Cardiac septum (tissue), 1 donor: ENCODE data around the gene EXTL2. TPM values are rescaled to one million over a fixed set of nuclear protein-coding genes. Genes with fewer than 3 reads are reported as not detected.
A peak's percentile ranks its signal among the peaks of the same experiment; 100 is the strongest.
"Not testable (repeated sequence)": the region's sequence is repeated elsewhere in the genome, so short reads cannot be mapped to it uniquely, and the experiment has no call there.

Source experiments
- DNase-seq: peaks from one replicate; pipeline ENCODE4 v3.0.0-alpha.2; 2020; ENCODE audit warnings: low spot score
- intact Hi-C: fragments of 100-400 bp; cut with DNase I; formaldehyde crosslinking; loops from one replicate; pipeline ENCODE4 v1.14.0; 2022
- total RNA-seq: library from RNA; stranded (reverse); fragmentation: NEBNext Ultra II Directional; extraction: Animal tissue kit (Norgen Biotek cat#: 25700); gene quantifications from one replicate; pipeline ENCODE4 v1.2.1, GENCODE V29; 2021
- donor health status: DM: no; HTN: no; CAD: no.

EXTL2 gene
- total RNA-seq, 1 donor from 2014 or later, result 7.1 TPM

DNA sequence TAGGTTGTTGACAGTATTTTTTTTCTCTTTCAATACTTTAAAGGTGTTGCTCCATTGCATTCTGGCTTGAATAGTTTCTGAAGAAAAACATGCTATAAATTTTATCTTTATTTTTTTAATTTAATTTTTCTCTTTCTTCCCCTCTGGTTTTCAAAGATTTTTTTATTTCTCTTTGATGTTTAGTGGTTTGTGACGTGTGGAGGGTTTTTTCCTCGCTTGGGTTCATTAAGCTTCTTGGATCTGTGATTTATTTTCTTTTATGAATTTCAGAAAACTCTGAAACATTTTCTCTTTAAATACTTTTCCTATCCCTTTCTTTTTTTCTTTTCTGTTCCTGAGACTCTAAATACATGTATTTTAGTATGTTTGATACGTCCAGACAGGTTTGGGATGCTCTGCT lies 10.5 kb upstream of the EXTL2 start:
- no peak for DNase-seq
- intact Hi-C loops, result no loop called here

DNA sequence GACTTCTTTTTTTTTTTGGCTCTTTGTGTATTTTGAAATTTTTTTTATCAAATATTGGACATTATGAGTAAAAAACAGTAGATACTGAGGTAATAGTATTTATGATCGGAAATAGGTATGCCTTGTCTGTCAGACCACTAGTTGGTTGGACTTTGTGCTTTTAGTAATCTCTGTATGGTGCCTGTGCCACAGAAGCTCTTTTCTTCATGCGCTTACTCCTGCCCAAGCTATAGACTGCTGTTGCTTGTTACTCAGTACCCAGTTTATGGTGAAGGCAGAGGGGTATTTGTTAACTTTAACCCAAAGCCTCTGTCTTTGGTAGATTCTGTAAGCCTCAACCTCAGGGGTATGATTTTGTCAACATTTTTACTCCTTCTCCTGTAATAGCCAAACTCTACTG lies 9.9 kb upstream of the EXTL2 start:
- intact Hi-C loops, result no loop called here
- DNase-seq, result no peak

DNA sequence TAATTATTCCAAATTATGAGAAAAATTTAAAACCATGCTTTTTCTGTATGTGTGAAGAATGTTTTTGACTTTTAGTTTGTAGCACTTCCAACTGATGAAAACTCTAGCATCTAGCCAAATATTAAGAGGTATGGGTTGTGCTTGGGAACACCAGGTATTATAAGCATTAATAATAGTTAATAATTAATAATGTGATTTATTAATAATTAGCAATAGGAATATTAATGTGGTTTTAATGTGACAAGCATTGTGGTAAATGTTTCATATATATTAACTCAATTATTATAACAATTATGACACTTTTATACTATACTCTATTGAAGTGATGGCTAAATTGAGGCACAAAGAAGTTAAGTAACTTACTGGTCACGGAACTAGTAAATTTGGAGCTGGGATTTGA lies 9.1 kb upstream of the EXTL2 start:
- no peak for DNase-seq
- intact Hi-C loops, result no loop called here

DNA sequence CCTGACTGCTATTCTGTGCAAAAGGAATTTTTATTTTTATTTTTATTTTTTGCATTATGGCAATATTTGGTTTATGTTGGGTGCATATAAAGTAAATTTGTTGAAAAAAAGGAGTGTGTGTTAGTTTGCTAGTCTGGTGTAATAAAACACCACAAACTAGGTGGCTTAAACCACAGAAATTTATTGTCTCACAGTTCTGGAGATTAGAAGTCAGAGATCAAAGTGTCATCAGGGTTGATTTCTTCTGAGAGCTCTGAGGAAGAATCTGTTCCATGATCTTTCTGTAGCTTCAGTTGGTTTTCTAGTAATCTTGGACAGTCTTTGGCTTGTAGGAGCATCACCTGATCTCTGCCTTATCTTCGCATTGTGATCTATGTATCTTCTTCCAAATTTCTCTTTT lies 7.7 kb upstream of the EXTL2 start:
- DNase-seq, result no peak
- intact Hi-C loops, result no loop called here

DNA sequence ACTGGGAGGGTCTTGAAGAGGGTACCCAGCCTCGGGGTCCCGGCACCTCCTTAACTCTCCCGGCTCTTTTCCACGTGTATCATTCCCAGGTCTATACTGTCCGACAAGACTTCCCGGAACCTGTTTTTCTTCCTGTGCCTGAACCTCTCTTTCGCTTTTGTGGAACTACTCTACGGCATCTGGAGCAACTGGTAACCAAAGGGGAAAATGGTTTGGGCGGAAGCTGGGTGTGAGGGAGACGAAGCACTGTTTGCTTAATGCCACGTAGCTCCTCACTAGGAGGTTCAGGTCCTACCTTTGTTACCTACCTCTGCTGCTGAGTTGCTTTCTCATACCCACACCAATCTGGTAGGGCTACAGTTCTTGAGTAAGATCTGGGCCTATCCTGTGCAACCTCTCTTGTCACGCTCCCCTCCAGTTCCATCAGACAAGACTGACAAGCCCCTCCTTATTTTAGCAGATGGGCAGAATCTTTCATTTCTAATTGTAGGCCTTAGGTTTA lies 1.9 kb upstream of the EXTL2 start:
- intact Hi-C loops, result loop anchor here (10.0 kb wide), 1 partner anchor 762 kb away; the partner anchor contains the start of genes SASS6 and TRMT13

DNA sequence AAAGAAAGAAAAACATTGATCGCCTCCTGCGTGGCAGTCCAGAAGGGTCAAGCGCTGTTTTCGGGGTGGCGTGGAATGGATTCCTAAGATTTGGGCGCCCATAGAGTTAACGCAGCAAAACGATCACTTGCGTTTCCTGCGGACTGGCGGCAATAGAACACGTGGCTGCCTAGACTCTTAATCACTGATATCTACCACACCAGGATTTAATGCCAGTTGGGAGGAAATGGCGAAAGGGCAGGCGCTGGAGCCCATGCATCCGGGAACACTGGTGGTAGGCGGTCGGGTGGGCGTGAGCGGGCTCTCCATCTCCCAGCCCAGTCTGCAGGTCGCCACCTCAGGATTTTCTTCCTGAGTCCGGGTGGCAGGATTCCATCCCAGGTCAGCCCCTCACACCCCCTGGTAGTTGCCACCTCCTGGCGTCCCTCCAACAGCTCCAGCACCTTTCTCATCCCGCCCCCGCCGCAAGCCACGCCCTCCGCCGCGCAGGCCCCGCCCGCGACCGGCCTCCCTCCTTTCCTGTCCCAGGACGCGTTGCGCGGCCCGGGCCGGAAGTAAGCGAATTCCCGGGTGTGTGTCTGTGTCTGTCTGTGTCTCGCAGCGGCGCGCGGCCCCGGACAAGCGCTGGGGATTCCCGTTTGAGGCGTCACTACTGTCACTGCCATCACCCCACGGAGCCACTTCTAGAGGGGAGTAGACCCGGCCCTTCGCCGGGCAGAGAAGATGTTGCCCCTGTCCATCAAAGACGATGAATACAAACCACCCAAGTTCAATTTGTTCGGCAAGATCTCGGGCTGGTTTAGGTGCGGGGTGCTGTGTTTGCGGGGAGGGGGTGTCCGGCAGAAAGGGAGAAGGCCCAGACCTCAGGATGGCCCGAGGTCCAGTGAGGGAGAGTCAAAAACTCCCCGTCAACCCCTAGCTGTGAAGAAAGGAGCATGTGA lies 1.2 kb upstream of the EXTL2 start, which contains the start of gene SLC30A7:
Gene SLC30A7, plus strand, starts transcription at position 551 of the 941 bp plus-strand sequence. Its CDS starts 173 bp downstream, at position 724.
- DNase-seq, result peak; percentile 98
- intact Hi-C loops, result loop anchor here (1.0 to 10.0 kb wide), 2 partner anchors 341 to 761 kb away; partner anchors contain the start of genes S1PR1, SASS6 and TRMT13

More for the DNA sequence above, 1.9 kb upstream of the EXTL2 start:
- no peak for DNase-seq

DNA sequence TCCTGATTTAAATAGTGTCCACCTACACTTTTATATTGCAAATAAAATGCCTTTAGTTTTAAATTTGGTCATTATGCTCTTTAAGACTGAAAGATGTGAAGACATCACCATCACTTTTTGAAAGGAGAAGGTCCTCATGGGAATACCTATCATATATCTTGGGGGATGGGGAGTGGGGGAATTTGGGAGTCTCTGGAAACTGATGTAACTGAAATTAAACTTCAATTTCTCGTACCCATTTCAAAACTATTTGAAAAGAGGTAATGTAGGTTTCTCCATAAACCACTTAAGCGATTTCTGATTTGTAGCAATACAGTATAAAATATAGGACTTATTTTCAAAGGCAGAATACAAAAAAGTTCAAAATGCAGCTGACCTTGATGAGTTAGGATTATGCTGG lies 924 bp downstream of the EXTL2 start:
- intact Hi-C loops, result loop anchor here (10.0 kb wide), 1 partner anchor 759 kb away; the partner anchor contains the start of genes SASS6 and TRMT13
- DNase-seq, result no peak

DNA sequence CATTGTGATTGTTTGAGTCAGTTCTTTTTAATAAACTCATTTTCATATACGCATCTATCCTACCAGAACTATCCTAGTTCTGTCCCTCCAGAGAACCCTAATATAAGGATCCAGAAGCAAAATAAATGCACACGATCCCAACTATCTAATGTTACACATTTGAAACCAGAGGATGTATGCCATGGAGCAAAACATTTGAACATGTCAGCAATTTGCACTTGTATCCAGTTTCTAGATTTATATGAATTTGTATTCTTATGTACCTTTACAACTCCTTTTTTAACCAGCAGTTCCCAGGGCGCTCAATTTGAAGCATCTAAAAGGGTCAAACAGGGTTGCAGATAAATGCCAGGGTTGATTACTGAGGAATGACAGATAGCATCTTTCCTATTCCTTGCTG lies 2.1 kb downstream of the EXTL2 start:
- intact Hi-C loops, result loop anchor here (10.0 kb wide), 1 partner anchor 758 kb away; the partner anchor contains the start of genes SASS6 and TRMT13
- DNase-seq, result no peak

DNA sequence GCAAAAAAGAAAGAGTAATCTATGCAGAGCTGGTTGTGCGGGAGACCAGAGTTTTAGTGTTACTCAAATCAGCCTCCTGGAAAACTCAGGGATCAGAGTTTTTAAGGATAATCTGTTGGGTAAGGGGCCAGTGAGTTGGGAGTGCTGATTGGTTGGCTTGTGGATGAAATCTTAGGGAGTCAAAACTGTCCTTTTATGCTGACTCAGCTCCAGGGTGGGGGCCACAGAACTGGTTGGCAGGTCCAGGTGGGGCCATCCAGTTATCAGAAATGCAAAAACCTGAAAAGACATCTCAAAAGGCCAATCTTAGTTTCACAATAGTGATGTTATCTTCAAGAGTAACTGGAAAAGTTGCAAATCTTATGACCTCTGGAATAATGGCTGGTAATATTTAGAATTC lies 3.3 kb downstream of the EXTL2 start:
- intact Hi-C loops, result loop anchor here (10.0 kb wide), 1 partner anchor 757 kb away; the partner anchor contains the start of genes SASS6 and TRMT13

DNA sequence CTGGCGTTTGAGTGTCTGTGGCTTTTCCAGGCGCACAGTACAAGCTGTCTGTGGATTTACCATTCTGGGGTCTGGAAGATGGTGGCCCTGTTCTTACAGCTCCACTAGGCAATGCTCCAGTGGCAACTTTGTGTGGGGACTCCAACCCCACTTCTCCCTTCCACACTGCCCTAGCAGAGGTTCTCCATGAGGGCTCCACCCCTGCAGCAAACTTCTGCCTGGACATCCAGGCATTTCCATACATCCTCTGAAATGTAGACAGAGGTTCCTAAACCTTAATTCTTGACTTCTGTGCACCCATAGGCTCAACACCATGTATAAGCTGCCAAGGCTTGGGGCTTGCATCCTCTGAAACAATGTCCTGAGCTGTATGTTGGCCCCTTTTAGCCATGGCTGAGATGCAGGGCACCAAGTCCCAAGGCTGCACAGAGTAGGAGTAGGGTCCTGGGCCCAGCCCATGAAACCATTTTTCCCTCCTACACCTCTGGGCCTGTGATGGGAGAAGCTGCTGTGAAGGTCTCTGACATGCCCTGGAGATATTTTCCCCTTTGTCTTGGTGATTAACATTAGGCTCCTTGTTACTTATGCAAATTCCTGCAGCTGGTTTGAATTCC lies 4.7 kb downstream of the EXTL2 start:
- intact Hi-C loops, result loop anchor here (10.0 kb wide), 1 partner anchor 755 kb away; the partner anchor contains the start of genes SASS6 and TRMT13
- not testable (repeated sequence) for DNase-seq

More for the DNA sequence above, 3.3 kb downstream of the EXTL2 start:
- no peak for DNase-seq

DNA sequence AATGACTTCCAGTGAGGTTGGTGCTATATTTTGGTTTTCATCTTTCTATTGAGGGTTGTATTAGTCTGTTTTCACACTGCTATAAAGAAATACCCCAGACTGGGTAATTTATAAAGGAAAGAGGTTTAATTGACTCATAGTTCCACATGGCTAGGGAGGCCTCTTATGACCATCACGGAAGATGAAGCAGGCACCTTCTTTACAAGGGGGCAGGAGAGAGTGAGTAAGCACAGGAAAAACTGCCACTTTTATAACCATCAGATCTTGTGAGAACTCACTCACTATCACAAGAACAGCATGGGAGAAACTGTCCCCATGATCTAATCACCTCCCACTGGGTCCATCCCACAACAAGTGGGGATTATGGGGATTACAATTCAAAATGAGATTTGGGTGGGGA lies 5.6 kb downstream of the EXTL2 start:
- DNase-seq, intact Hi-C loops: not testable (repeated sequence)

DNA sequence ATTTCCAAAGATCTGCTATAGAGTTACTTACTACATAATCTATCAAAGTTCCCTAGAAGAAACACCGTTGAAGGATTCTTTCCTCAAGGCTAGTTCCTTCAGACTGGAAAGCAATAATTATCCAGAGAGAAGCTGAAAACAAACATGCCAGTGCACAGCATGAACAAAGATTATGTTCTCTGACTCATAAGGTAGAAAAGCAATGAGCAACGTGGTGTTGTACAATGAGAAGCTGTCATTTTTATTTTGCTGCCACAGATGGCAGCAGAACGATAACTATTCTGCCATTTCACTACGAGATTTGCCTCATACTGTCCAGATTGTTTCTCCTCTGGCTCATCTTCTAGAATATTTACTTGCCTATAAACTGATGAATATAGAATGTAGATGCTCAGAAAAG lies 10.7 kb downstream of the EXTL2 start:
- no peak for DNase-seq
- intact Hi-C loops, result no loop called here

DNA sequence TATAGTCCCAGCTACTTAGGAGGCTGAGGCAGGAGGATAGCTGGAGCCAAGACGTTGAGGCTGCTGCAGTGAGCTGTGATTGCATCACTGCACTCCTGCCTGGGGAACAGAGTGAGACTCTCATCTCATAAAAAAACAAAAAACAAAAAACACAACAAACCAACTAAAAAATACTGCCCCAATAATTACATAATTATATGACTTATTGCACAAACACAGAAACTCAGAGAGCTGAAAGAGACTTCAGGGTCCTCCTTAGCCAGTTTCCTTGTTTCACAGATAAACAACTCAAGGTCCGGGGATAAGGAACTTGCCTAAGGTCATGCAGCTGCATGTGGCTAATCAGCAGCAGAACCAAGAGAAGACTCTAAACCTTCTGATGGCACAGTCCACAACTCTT lies 11.9 kb downstream of the EXTL2 start:
- intact Hi-C loops, result no loop called here
- no peak for DNase-seq

DNA sequence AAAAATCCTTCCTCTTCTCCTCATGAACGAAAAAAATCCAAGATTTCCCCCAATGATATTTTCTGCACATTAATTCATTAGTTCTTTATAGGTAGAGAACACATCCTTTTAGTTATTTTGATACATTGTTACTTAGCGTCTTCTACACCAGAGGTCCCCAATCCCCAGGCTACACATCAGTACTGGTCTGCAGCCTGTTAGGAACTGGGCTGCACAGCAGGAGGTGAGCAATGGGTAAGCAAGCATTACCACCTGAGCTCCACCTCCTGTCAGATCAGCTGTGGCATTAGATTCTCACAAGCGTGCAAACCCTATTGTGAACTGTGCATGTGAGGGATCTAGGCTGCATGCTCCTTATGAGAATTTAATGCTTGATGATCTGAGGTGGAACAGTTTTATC lies 13.0 kb downstream of the EXTL2 start:
- intact Hi-C loops, result no loop called here
- DNase-seq, result no peak

DNA sequence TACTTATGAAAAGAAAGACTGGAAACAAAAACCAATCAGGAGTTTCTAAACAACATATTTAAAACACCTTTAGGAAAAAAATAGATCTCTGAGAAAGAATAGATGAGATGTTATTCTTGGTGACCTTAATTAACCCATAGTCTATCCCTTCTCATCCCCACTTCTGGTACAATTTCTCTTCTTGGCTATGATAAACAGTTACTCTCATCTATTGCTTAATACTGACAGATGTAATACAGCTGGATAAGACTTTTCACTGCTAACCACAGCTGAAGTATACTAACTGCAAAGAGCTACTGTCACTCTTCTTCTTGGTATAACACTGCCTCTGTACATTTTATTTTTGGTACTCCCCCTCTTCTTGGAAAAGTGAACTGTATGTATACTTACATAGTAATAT lies 15.2 kb downstream of the EXTL2 start:
- intact Hi-C loops, result no loop called here
- DNase-seq, result no peak

DNA sequence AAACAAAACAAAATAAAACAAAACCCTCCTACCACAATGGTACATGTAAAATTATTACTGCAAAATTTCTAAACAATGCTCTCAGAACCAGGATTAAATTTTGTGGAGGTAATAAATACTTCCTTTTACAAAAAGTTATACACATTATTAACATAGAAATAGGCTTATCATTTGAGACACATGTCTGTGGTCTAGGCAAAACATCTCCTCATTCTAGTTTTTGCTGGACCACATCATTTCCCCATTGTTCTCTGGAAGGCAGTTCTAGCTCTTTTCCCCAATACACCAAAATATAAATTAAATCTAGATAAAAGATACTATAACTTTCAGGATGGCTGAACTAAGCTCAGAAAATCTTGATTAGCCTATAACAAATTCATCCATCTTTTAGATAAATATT lies 18.4 kb downstream of the EXTL2 start:
- no peak for DNase-seq
- intact Hi-C loops, result no loop called here

DNA sequence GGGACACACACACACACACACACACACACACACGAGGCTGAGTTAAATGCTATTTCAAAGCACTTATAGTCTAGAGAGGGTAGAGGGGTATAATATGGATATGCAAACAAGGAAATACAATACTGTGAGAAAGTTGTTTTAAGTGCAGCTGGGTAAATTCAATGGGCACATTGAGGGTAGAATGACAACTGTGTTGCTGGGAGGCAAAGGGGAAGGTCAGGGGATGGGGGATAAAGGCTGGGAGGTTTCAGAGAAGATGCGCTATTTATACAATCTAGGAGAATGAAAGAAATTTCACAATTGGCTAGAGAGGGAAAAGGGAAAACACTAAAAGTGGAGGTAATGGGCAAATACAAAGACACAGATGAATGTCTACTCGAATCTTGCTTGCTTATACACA lies 19.4 kb downstream of the EXTL2 start:
- DNase-seq, result no peak
- intact Hi-C loops, result no loop called here

DNA sequence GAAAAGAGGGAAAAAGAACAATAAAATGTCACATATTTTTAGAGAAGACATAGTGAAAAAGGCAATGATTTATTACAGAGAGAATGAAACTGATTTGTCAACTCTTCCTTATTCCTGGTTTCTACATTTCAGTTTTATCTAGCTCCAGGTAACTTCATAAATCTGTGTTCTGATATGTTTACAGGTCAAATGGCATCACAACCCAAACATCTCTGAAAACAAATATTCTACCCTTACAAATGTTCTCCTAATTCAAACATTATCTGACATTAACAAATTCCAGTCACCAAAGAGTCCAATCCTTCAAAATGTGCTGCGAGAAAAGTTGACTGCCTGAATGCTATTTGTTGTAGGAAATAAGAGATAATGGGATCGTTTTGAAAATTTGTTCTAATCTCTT lies 20.2 kb downstream of the EXTL2 start:
- intact Hi-C loops, result no loop called here
- no peak for DNase-seq

DNA sequence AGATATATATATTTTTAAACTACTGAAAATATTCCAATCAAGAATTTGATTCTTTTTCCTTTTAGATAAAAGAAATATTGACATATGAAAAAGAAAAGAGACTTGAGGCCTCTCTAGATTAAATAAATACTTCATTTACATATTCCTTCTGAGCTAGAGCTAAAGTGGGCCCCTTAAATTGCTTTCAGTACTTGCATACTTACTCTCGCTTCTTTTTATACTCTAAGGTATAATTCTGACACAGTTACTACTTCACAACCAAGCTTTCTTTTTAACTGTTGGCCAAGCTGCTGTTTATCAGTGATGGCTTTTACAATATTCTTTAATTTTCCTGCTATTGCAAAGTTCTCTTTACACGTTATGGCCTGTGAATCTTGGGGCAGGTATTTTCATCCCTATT lies 24.6 kb downstream of the EXTL2 start:
- intact Hi-C loops, result loop anchor here (5.0 kb wide), 1 partner anchor 333 kb away; the partner anchor contains the start of gene GPR88
- no peak for DNase-seq

DNA sequence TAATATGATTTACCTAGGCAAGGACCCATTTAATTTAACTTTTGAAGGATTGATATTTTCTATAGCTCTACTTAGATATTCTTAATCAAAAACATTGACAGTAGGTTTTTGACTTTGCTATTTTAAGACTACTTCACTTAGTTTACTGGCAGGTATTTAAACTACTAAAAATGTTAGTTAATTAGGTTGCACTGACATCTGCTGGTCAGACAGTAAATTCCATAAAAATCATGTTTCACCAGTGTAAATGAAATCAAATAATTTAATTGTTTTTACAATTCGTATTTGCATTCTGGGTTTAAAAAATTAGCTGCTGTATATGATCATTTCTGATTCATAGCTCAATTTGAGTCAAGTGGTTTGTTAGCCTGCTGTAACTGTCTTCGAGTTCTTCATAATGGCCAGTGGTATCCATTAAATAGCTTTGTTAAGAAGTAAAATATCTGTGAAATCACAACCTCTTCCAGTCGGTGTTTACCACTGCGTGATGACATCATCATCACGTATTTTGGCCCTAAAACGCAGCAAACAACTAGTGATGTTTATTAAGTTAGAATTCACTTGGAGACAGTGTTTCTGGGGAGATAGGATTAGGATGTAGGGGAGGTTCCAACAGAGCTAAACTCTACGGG lies 26.2 kb downstream of the EXTL2 start:
- intact Hi-C loops, result loop anchor here (5.0 kb wide), 1 partner anchor 331 kb away; the partner anchor contains the start of gene GPR88
- DNase-seq, result no peak
